T-helper 1 cell treated with Interleukin-12 subunit alpha and Interleukin-12 subunit beta and Interleukin-4 antibody, amounts not matched to agents 30 μg/mL and 1 μg/mL, for 36 hours (primary cell): ENCODE measurements around the gene EVX1.

Source experiments
- H3K27ac Mint-ChIP-seq: one replicate; pipeline ENCODE4 v1.8.0; 2021; ENCODE audit warnings: mild to moderate bottlenecking, mixed read lengths
- H3K27me3 Mint-ChIP-seq: one replicate; pipeline ENCODE4 v1.8.0; 2021; ENCODE audit warnings: low read depth, mixed read lengths
- H3K36me3 Mint-ChIP-seq: one replicate; pipeline ENCODE4 v1.8.0; 2021; ENCODE audit warnings: low read depth, mixed read lengths
- H3K4me1 Mint-ChIP-seq: one replicate; pipeline ENCODE4 v1.8.0; 2021; ENCODE audit warnings: low read depth, mixed read lengths
- H3K4me3 Mint-ChIP-seq: one replicate; pipeline ENCODE4 v1.8.0; 2021; ENCODE audit warnings: mild to moderate bottlenecking, moderate library complexity, mixed read lengths
- H3K9me3 Mint-ChIP-seq: one replicate; pipeline ENCODE4 v1.8.0; 2021; ENCODE audit warnings: mixed read lengths

The EVX1 gene

GRCh38 chr7:27202018-27202861, 40.4 kb upstream of the EVX1 start:
- peaks cover 12% of the 10 kb centered on the region for H3K4me1 Mint-ChIP-seq
- no peaks in the 10 kb centered on the region for H3K9me3 Mint-ChIP-seq
- no peaks in the 10 kb centered on the region for H3K36me3 Mint-ChIP-seq
- no peak overlapping the region for H3K27ac Mint-ChIP-seq
- H3K4me3 Mint-ChIP-seq: no peak overlapping the region
- H3K27me3 Mint-ChIP-seq: peaks cover 88% of the 10 kb centered on the region

GRCh38 chr7:27202862-27203134, 39.8 kb upstream of the EVX1 start:
- Mint-ChIP-seq H3K27me3 (peaks cover 88% of the 10 kb centered on the region), H3K9me3 (no peaks in the 10 kb centered on the region), H3K4me3 (no peak overlapping the region), H3K36me3 (no peaks in the 10 kb centered on the region), H3K4me1 (peaks cover 12% of the 10 kb centered on the region), H3K27ac (no peak overlapping the region)

- H3K27me3 Mint-ChIP-seq: peaks cover 87% of the 10 kb centered on the region
- H3K36me3 Mint-ChIP-seq: no peaks in the 10 kb centered on the region
- H3K4me1 Mint-ChIP-seq: peaks cover 9% of the 10 kb centered on the region
- H3K9me3 Mint-ChIP-seq: no peaks in the 10 kb centered on the region
- no peak overlapping the region for H3K27ac Mint-ChIP-seq
- H3K4me3 Mint-ChIP-seq: no peak overlapping the region
These were observed 39.1 kb upstream of the EVX1 start for GRCh38 chr7:27203365-27203953.

GRCh38 chr7:27203964-27204594, 38.5 kb upstream of the EVX1 start:
- Mint-ChIP-seq H3K36me3 (no peaks in the 10 kb centered on the region), H3K27me3 (peaks cover 87% of the 10 kb centered on the region), H3K4me1 (peaks cover 9% of the 10 kb centered on the region), H3K9me3 (no peaks in the 10 kb centered on the region), H3K4me3 (no peak overlapping the region), H3K27ac (peak overlapping the region; percentile 11)

- H3K4me1 Mint-ChIP-seq: peaks cover 9% of the 10 kb centered on the region
- no peak overlapping the region for H3K4me3 Mint-ChIP-seq
- no peaks in the 10 kb centered on the region for H3K36me3 Mint-ChIP-seq
- peaks cover 93% of the 10 kb centered on the region for H3K27me3 Mint-ChIP-seq
- H3K9me3 Mint-ChIP-seq: no peaks in the 10 kb centered on the region
- no peak overlapping the region for H3K27ac Mint-ChIP-seq
These were observed 37.7 kb upstream of the EVX1 start for GRCh38 chr7:27204851-27205322.

GRCh38 chr7:27205325-27206280, 37.0 kb upstream of the EVX1 start:
- Mint-ChIP-seq H3K27ac (no peak overlapping the region), H3K27me3 (peaks cover 96% of the 10 kb centered on the region), H3K9me3 (no peaks in the 10 kb centered on the region), H3K36me3 (no peaks in the 10 kb centered on the region), H3K4me1 (peaks cover 14% of the 10 kb centered on the region), H3K4me3 (no peak overlapping the region)

- H3K36me3 Mint-ChIP-seq: no peaks in the 10 kb centered on the region
- H3K4me1 Mint-ChIP-seq: peaks cover 9% of the 10 kb centered on the region
- peaks cover 96% of the 10 kb centered on the region for H3K27me3 Mint-ChIP-seq
- no peaks in the 10 kb centered on the region for H3K9me3 Mint-ChIP-seq
- no peak overlapping the region for H3K27ac Mint-ChIP-seq
- H3K4me3 Mint-ChIP-seq: no peak overlapping the region
These were observed 35.1 kb upstream of the EVX1 start for GRCh38 chr7:27207348-27207985.

GRCh38 chr7:27208998-27209397, 33.6 kb upstream of the EVX1 start:
- H3K27ac Mint-ChIP-seq: no peak overlapping the region
- no peaks in the 10 kb centered on the region for H3K9me3 Mint-ChIP-seq

GRCh38 chr7:27209933-27210440, 32.6 kb upstream of the EVX1 start:
- Mint-ChIP-seq H3K36me3 (no peaks in the 10 kb centered on the region), H3K27ac (no peak overlapping the region), H3K4me3 (no peak overlapping the region), H3K4me1 (peaks cover 9% of the 10 kb centered on the region), H3K9me3 (no peaks in the 10 kb centered on the region), H3K27me3 (peaks cover 93% of the 10 kb centered on the region)

More at GRCh38 chr7:27208998-27209397, 33.6 kb upstream of the EVX1 start:
- Mint-ChIP-seq H3K4me3 (no peak overlapping the region), H3K27me3 (peaks cover 93% of the 10 kb centered on the region), H3K4me1 (peaks cover 9% of the 10 kb centered on the region), H3K36me3 (no peaks in the 10 kb centered on the region)

- Mint-ChIP-seq H3K27ac (no peak overlapping the region), H3K4me1 (peaks cover 7% of the 10 kb centered on the region), H3K9me3 (no peaks in the 10 kb centered on the region), H3K4me3 (no peak overlapping the region), H3K27me3 (peaks cover 94% of the 10 kb centered on the region), H3K36me3 (no peaks in the 10 kb centered on the region)
These were observed 32.0 kb upstream of the EVX1 start for GRCh38 chr7:27210441-27211083.

- Mint-ChIP-seq H3K27me3 (peaks cover 94% of the 10 kb centered on the region), H3K27ac (no peak overlapping the region), H3K4me3 (no peak overlapping the region), H3K36me3 (no peaks in the 10 kb centered on the region), H3K4me1 (peaks cover 6% of the 10 kb centered on the region), H3K9me3 (no peaks in the 10 kb centered on the region)
These were observed 31.5 kb upstream of the EVX1 start for GRCh38 chr7:27211084-27211446.

- Mint-ChIP-seq H3K27ac (no peak overlapping the region), H3K4me1 (peaks cover 6% of the 10 kb centered on the region), H3K4me3 (no peak overlapping the region), H3K27me3 (peaks cover 94% of the 10 kb centered on the region), H3K9me3 (no peaks in the 10 kb centered on the region), H3K36me3 (no peaks in the 10 kb centered on the region)
These were observed 30.8 kb upstream of the EVX1 start for GRCh38 chr7:27211764-27212204.
